Thyroid gland (tissue), 4 donors: ENCODE measurements around the gene ARL3. TPM values are rescaled to one million over a fixed set of nuclear protein-coding genes. Genes with fewer than 3 reads are reported as not detected.

Experiments used
- DNase-seq, 2 donors: peaks; one replicate each; pipeline ENCODE4 v3.0.0-alpha.2; 2019
- H3K27ac ChIP-seq, 3 donors: fragments of 200-600 bp; sonication (generic); 1 replicate in 2 of 3; 2 replicates in 1 of 3; pipeline ENCODE4 v1.5.1; 2016 to 2019; ENCODE audit warnings: mild to moderate bottlenecking in 1 of 3, moderate library complexity in 1 of 3
- H3K27me3 ChIP-seq: fragments of 200-600 bp; sonication (generic); one replicate; pipeline ENCODE4 v1.5.1; 2019
- H3K36me3 ChIP-seq, 2 donors: fragments of 200-600 bp; sonication (generic); one replicate each; pipeline ENCODE4 v1.5.1; 2016 to 2019
- H3K4me1 ChIP-seq, 2 donors: fragments of 200-600 bp; sonication (generic); one replicate each; pipeline ENCODE4 v1.5.1; 2017 to 2019
- H3K4me3 ChIP-seq, 3 donors: fragments of 200-600 bp; sonication (generic); replicated peaks in 1 of 3; 1 replicate in 2 of 3; 2 replicates in 1 of 3; pipeline ENCODE4 v1.5.1; 2016; ENCODE audit warnings: mild to moderate bottlenecking in 1 of 3
- H3K9me3 ChIP-seq: fragments of 200-600 bp; sonication (generic); one replicate; pipeline ENCODE4 v1.5.1; 2017
- CTCF ChIP-seq, 6 experiments: fragments of 200-600 bp in 3 of 6; fragments of 450-650 bp in 3 of 6; sonication (generic) in 3 of 6; IDR thresholded peaks; one replicate each; pipeline ENCODE4 v1.5.1; 2016 to 2019; ENCODE audit warnings: antibody characterized with exemption in 6 of 6, mild to moderate bottlenecking in 2 of 6, inconsistent platforms in 1 of 6, moderate library complexity in 1 of 6
- POLR2A ChIP-seq, 2 donors: fragments of 450-650 bp; IDR thresholded peaks; one replicate each; pipeline ENCODE4 v1.6.1; 2017; ENCODE audit warnings: antibody characterized with exemption in 2 of 2, mild to moderate bottlenecking in 2 of 2, moderate library complexity in 1 of 2
- WGBS, 2 donors: methylation state at CpG; one replicate each; pipeline ENCODE4 v1.1.5; 2017; 5-methylcytosine and 5-hydroxymethylcytosine counted together
- intact Hi-C: fragments of 100-400 bp; cut with DNase I; formaldehyde crosslinking; loops from one replicate; pipeline ENCODE4 v1.15.1; 2023
- total RNA-seq, 4 donors: library from RNA; depleted of rRNA; stranded (reverse); fragments of >200 nt; gene quantifications; one replicate each; pipeline ENCODE4 v1.2.3, GENCODE V29; 2016

Gene ARL3
- total RNA-seq, 4 donors from 2014 or later, result 6.6 to 13.4 (median 10.2) TPM

- DNase-seq, result no peak
- Histone ChIP-seq H3K27me3 (no peaks in the 10 kb centered on the region), H3K9me3 (no peaks in the 10 kb centered on the region), H3K36me3 (peaks cover 35 to 59% of the 10 kb centered on the region in 2 donors), H3K4me1 (peaks cover 5 to 34% of the 10 kb centered on the region in 2 donors), H3K4me3 (no peak overlapping the region), H3K27ac (peak overlapping the region in 2 of 3 donors; percentile 35 to 66)
- WGBS, 2 donors, result 77 to 80% methylated on average over 11 of the region's 11 CpGs
- TF ChIP-seq POLR2A (IDR thresholded peaks at IDR 0.05), result no peak
- TF ChIP-seq CTCF (IDR thresholded peaks at IDR 0.05), result no peak
- intact Hi-C loops, result no loop called here
Observed at GRCh38 chr10:102657451-102657850, 56.7 kb downstream of the ARL3 start.

- H3K27me3 ChIP-seq, result no peaks in the 10 kb centered on the region
- H3K4me3 ChIP-seq, result no peak overlapping the region
- TF ChIP-seq POLR2A (IDR thresholded peaks at IDR 0.05) (no peak), CTCF (IDR thresholded peaks at IDR 0.05) (no peak)
- intact Hi-C loops, result no loop called here
- no peaks in the 10 kb centered on the region for H3K9me3 ChIP-seq
- H3K27ac ChIP-seq, result peak overlapping the region in 2 of 3 donors; percentile 35 to 66
- DNase-seq, result no peak
- H3K4me1 ChIP-seq, result peaks cover 10 to 40% of the 10 kb centered on the region in 2 donors
- WGBS, 2 donors, result 90 to 91% methylated on average over 24 to 34 of the region's 42 CpGs
- H3K36me3 ChIP-seq, result peaks cover 35 to 59% of the 10 kb centered on the region in 2 donors
Observed at GRCh38 chr10:102656791-102657371, 57.3 kb downstream of the ARL3 start.

GRCh38 chr10:102656026-102656425 is 58.2 kb downstream of the ARL3 start:
- no peaks in the 10 kb centered on the region for H3K27me3 ChIP-seq
- peaks cover 15 to 42% of the 10 kb centered on the region in 2 donors for H3K4me1 ChIP-seq
- H3K9me3 ChIP-seq, result no peaks in the 10 kb centered on the region
- no peak overlapping the region for H3K27ac ChIP-seq
- no peak overlapping the region for H3K4me3 ChIP-seq
- TF ChIP-seq CTCF (IDR thresholded peaks at IDR 0.05), result no peak
- no peak for TF ChIP-seq POLR2A (IDR thresholded peaks at IDR 0.05)
- WGBS, 2 donors, result 88 to 94% methylated on average over 6 to 12 of the region's 12 CpGs
- intact Hi-C loops, result no loop called here
- no peak for DNase-seq
- H3K36me3 ChIP-seq, result peaks cover 35 to 59% of the 10 kb centered on the region in 2 donors

- Histone ChIP-seq H3K27me3 (no peaks in the 10 kb centered on the region), H3K9me3 (no peaks in the 10 kb centered on the region), H3K27ac (no peak overlapping the region), H3K4me3 (no peak overlapping the region), H3K4me1 (peaks cover 22 to 43% of the 10 kb centered on the region in 2 donors), H3K36me3 (peaks cover 35 to 59% of the 10 kb centered on the region in 2 donors)
- intact Hi-C loops, result no loop called here
- 88 to 91% methylated on average over 7 to 11 of the region's 12 CpGs for WGBS, 2 donors
- no peak for DNase-seq
- TF ChIP-seq CTCF (IDR thresholded peaks at IDR 0.05) (no peak), POLR2A (IDR thresholded peaks at IDR 0.05) (no peak)
Observed at GRCh38 chr10:102654969-102655368, 59.2 kb downstream of the ARL3 start.

GRCh38 chr10:102654566-102654965 is 59.6 kb downstream of the ARL3 start:
- intact Hi-C loops, result no loop called here
- TF ChIP-seq POLR2A (IDR thresholded peaks at IDR 0.05), result no peak
- TF ChIP-seq CTCF (IDR thresholded peaks at IDR 0.05), result no peak
- DNase-seq, result no peak
- no peaks in the 10 kb centered on the region for H3K27me3 ChIP-seq
- 74 to 82% methylated on average over 3 to 7 of the region's 7 CpGs for WGBS, 2 donors
- H3K36me3 ChIP-seq, result peaks cover 35 to 59% of the 10 kb centered on the region in 2 donors
- no peak overlapping the region for H3K4me3 ChIP-seq
- peaks cover 26 to 47% of the 10 kb centered on the region in 2 donors for H3K4me1 ChIP-seq
- H3K27ac ChIP-seq, result no peak overlapping the region
- no peaks in the 10 kb centered on the region for H3K9me3 ChIP-seq
